ACC112 (cell line): ENCODE measurements around the gene ADCY2.

Experiments
- H2AFZ ChIP-seq: fragments of 200-600 bp; sonication (generic); one replicate; pipeline ENCODE4 v1.6.0; 2017; ENCODE audit warnings: antibody characterized with exemption, low read length; ENCODE audit not compliant: unreplicated experiment
- H3K27ac ChIP-seq: fragments of 200-600 bp; sonication (generic); 2 replicates; pipeline ENCODE4 v1.5.1; 2014; ENCODE audit warnings: low read depth, mild to moderate bottlenecking, antibody characterized with exemption, low read length, moderate library complexity
- H3K27me3 ChIP-seq: fragments of 200-600 bp; sonication (generic); 2 replicates; pipeline ENCODE4 v1.6.1; 2014; ENCODE audit warnings: mild to moderate bottlenecking, antibody characterized with exemption, low read length, moderate library complexity, mixed read lengths; ENCODE audit not compliant: insufficient read depth
- H3K36me3 ChIP-seq: fragments of 200-600 bp; sonication (generic); 2 replicates; pipeline ENCODE4 v1.6.1; 2016; ENCODE audit warnings: mild to moderate bottlenecking, antibody characterized with exemption, low read length, moderate library complexity, mixed read lengths; ENCODE audit not compliant: insufficient read depth
- H3K4me1 ChIP-seq: fragments of 200-600 bp; sonication (generic); one replicate; pipeline ENCODE4 v1.6.1; 2016; ENCODE audit warnings: low read length, mixed read lengths; ENCODE audit not compliant: insufficient read depth, unreplicated experiment, control insufficient read depth
- H3K4me3 ChIP-seq: fragments of 200-600 bp; sonication (generic); 2 replicates; pipeline ENCODE4 v1.5.1; 2014; ENCODE audit warnings: mild to moderate bottlenecking, low read depth, low read length
- H3K79me2 ChIP-seq: fragments of 200-600 bp; sonication (generic); one replicate; pipeline ENCODE4 v1.6.0; 2016; ENCODE audit warnings: low read length; ENCODE audit not compliant: control insufficient read depth, unreplicated experiment, insufficient read depth

ADCY2 gene

GRCh38 chr5:7657153-7657552 is 261.2 kb downstream of the ADCY2 start:
- H3K4me3 ChIP-seq: no peak overlapping the region
- H3K4me1 ChIP-seq: no peaks in the 10 kb centered on the region
- no peaks in the 10 kb centered on the region for H3K79me2 ChIP-seq
- H3K27ac ChIP-seq: no peak overlapping the region
- no peaks in the 10 kb centered on the region for H3K36me3 ChIP-seq
- no peaks in the 10 kb centered on the region for H3K27me3 ChIP-seq
- H2AFZ ChIP-seq: no peak overlapping the region

- no peaks in the 10 kb centered on the region for H3K36me3 ChIP-seq
- no peaks in the 10 kb centered on the region for H3K79me2 ChIP-seq
- H3K27me3 ChIP-seq: no peaks in the 10 kb centered on the region
Measured at GRCh38 chr5:7659420-7659819, 263.5 kb downstream of the ADCY2 start.

GRCh38 chr5:7662289-7662688 is 266.4 kb downstream of the ADCY2 start:
- H3K79me2 ChIP-seq: no peaks in the 10 kb centered on the region
- no peak overlapping the region for H3K27ac ChIP-seq
- H3K4me1 ChIP-seq: no peaks in the 10 kb centered on the region
- no peaks in the 10 kb centered on the region for H3K36me3 ChIP-seq
- H3K4me3 ChIP-seq: no peak overlapping the region
- no peak overlapping the region for H2AFZ ChIP-seq
- H3K27me3 ChIP-seq: no peaks in the 10 kb centered on the region

More at GRCh38 chr5:7659420-7659819, 263.5 kb downstream of the ADCY2 start:
- no peak overlapping the region for H3K4me3 ChIP-seq
- H3K4me1 ChIP-seq: no peaks in the 10 kb centered on the region
- H2AFZ ChIP-seq: no peak overlapping the region
- H3K27ac ChIP-seq: no peak overlapping the region

GRCh38 chr5:7663808-7664207 is 267.9 kb downstream of the ADCY2 start:
- Histone ChIP-seq H3K4me1 (no peaks in the 10 kb centered on the region), H3K79me2 (no peaks in the 10 kb centered on the region), H3K27ac (no peak overlapping the region), H2AFZ (no peak overlapping the region), H3K27me3 (no peaks in the 10 kb centered on the region), H3K4me3 (no peak overlapping the region), H3K36me3 (no peaks in the 10 kb centered on the region)

- Histone ChIP-seq H3K27me3 (no peaks in the 10 kb centered on the region), H3K4me3 (no peak overlapping the region), H3K27ac (no peak overlapping the region), H2AFZ (no peak overlapping the region), H3K36me3 (no peaks in the 10 kb centered on the region), H3K4me1 (no peaks in the 10 kb centered on the region), H3K79me2 (no peaks in the 10 kb centered on the region)
Measured at GRCh38 chr5:7664208-7664607, 268.3 kb downstream of the ADCY2 start.

GRCh38 chr5:7667216-7667767 is 271.4 kb downstream of the ADCY2 start:
- Histone ChIP-seq H3K36me3 (no peaks in the 10 kb centered on the region), H3K4me3 (no peak overlapping the region), H2AFZ (no peak overlapping the region), H3K4me1 (no peaks in the 10 kb centered on the region), H3K27me3 (no peaks in the 10 kb centered on the region), H3K79me2 (no peaks in the 10 kb centered on the region), H3K27ac (no peak overlapping the region)

- Histone ChIP-seq H2AFZ (no peak overlapping the region), H3K27me3 (no peaks in the 10 kb centered on the region), H3K4me1 (no peaks in the 10 kb centered on the region), H3K4me3 (no peak overlapping the region), H3K27ac (no peak overlapping the region), H3K79me2 (no peaks in the 10 kb centered on the region), H3K36me3 (no peaks in the 10 kb centered on the region)
Measured at GRCh38 chr5:7668161-7668560, 272.2 kb downstream of the ADCY2 start.

GRCh38 chr5:7668627-7669026 is 272.7 kb downstream of the ADCY2 start:
- Histone ChIP-seq H2AFZ (no peak overlapping the region), H3K36me3 (no peaks in the 10 kb centered on the region), H3K4me1 (no peaks in the 10 kb centered on the region), H3K27ac (no peak overlapping the region), H3K27me3 (no peaks in the 10 kb centered on the region), H3K79me2 (no peaks in the 10 kb centered on the region), H3K4me3 (no peak overlapping the region)

GRCh38 chr5:7671381-7671993 is 275.5 kb downstream of the ADCY2 start:
- H3K79me2 ChIP-seq: no peaks in the 10 kb centered on the region
- H2AFZ ChIP-seq: no peak overlapping the region
- no peaks in the 10 kb centered on the region for H3K4me1 ChIP-seq
- H3K27me3 ChIP-seq: no peaks in the 10 kb centered on the region
- no peaks in the 10 kb centered on the region for H3K36me3 ChIP-seq
- no peak overlapping the region for H3K27ac ChIP-seq
- H3K4me3 ChIP-seq: no peak overlapping the region

- Histone ChIP-seq H3K36me3 (no peaks in the 10 kb centered on the region), H3K27ac (no peak overlapping the region), H3K79me2 (no peaks in the 10 kb centered on the region), H3K4me1 (no peaks in the 10 kb centered on the region), H3K4me3 (no peak overlapping the region), H2AFZ (no peak overlapping the region), H3K27me3 (no peaks in the 10 kb centered on the region)
Measured at GRCh38 chr5:7673658-7674057, 277.7 kb downstream of the ADCY2 start.

- H3K4me3 ChIP-seq: no peak overlapping the region
- no peaks in the 10 kb centered on the region for H3K79me2 ChIP-seq
- no peaks in the 10 kb centered on the region for H3K36me3 ChIP-seq
- H3K27me3 ChIP-seq: no peaks in the 10 kb centered on the region
- H3K4me1 ChIP-seq: no peaks in the 10 kb centered on the region
- no peak overlapping the region for H2AFZ ChIP-seq
- H3K27ac ChIP-seq: no peak overlapping the region
Measured at GRCh38 chr5:7676455-7676854, 280.5 kb downstream of the ADCY2 start.
